Spinal cord (tissue), 10 donors: Measurements from ENCODE around the gene WASF3. TPM values are rescaled to one million over a fixed set of nuclear protein-coding genes. Genes with fewer than 3 reads are reported as not detected.

Experiments
- DNase-seq, 6 donors: peaks; one replicate each; pipeline versions ENCODE4 v3.0.0 to v3.0.0-alpha.2; 2013 to 2015; ENCODE audit warnings: low spot score in 6 of 6, low read depth in 4 of 6
- H3K27ac ChIP-seq: one replicate; pipeline ENCODE4 v1.5.1; 2013; ENCODE audit warnings: low read depth, low read length, control low read depth
- H3K27me3 ChIP-seq: one replicate; pipeline ENCODE4 v1.6.1; 2013; ENCODE audit warnings: low read length; ENCODE audit not compliant: control insufficient read depth, insufficient read depth
- H3K36me3 ChIP-seq: one replicate; pipeline ENCODE4 v1.6.1; 2013; ENCODE audit warnings: low read length; ENCODE audit not compliant: control insufficient read depth, insufficient read depth
- H3K4me1 ChIP-seq: one replicate; pipeline ENCODE4 v1.6.1; 2013; ENCODE audit warnings: low read length; ENCODE audit not compliant: control insufficient read depth, insufficient read depth
- H3K4me3 ChIP-seq: one replicate; pipeline ENCODE4 v1.5.1; 2013; ENCODE audit warnings: low read depth, low read length, control low read depth
- H3K9me3 ChIP-seq: one replicate; pipeline ENCODE4 v1.6.1; 2013; ENCODE audit warnings: low read length; ENCODE audit not compliant: control insufficient read depth, insufficient read depth
- WGBS: methylation state at CpG from one replicate; pipeline ENCODE4 v1.1.5; 2013; ENCODE audit warnings: missing lambda C conversion rate; ENCODE audit not compliant: insufficient coverage; 5-methylcytosine and 5-hydroxymethylcytosine counted together
- polyA plus RNA-seq, 2 donors: library from polyadenylated mRNA; unstranded; fragments of 120-200 nt; gene quantifications; one replicate each; pipeline ENCODE4 v1.2.1, GENCODE V29; 2013; ENCODE audit not compliant: insufficient read length in 2 of 2
- total RNA-seq, 2 donors: library from RNA; depleted of rRNA in 1 of 2; stranded (reverse); fragments of 120-200 nt in 1 of 2; fragments of >200 nt in 1 of 2; gene quantifications; one replicate each; pipeline versions ENCODE4 v1.2.3 to v1.2.4, GENCODE V29; 2013 to 2014
- donor health status: healthy.

The WASF3 gene
- total and polyA plus RNA-seq, 4 donors = 19.5 to 68.8 (median 53.0) TPM

GRCh38 chr13:26594363-26594762, 36.9 kb downstream of the WASF3 start:
- H3K27me3 ChIP-seq = no peaks in the 10 kb centered on the region
- 96% methylated on average over 8 of the region's 8 CpGs for WGBS
- no peak for DNase-seq
- H3K4me1 ChIP-seq = no peaks in the 10 kb centered on the region
- H3K9me3 ChIP-seq = peaks cover 4% of the 10 kb centered on the region
- no peak overlapping the region for H3K27ac ChIP-seq
- H3K36me3 ChIP-seq = no peaks in the 10 kb centered on the region
- H3K4me3 ChIP-seq = no peak overlapping the region

- Histone ChIP-seq H3K27me3 (no peaks in the 10 kb centered on the region), H3K4me1 (no peaks in the 10 kb centered on the region), H3K9me3 (peaks cover 4% of the 10 kb centered on the region), H3K36me3 (no peaks in the 10 kb centered on the region), H3K27ac (no peak overlapping the region), H3K4me3 (no peak overlapping the region)
- WGBS = 100% methylated on average over 1 of the region's 2 CpGs
- no peak for DNase-seq
Observed at GRCh38 chr13:26596458-26596857, 39.0 kb downstream of the WASF3 start.

- no peak overlapping the region for H3K27ac ChIP-seq
- no peak for DNase-seq
- no peak overlapping the region for H3K4me3 ChIP-seq
- no peaks in the 10 kb centered on the region for H3K4me1 ChIP-seq
- H3K27me3 ChIP-seq = no peaks in the 10 kb centered on the region
- no CpG with 5 or more reads among the region's 1 CpG for WGBS
- peaks cover 4% of the 10 kb centered on the region for H3K9me3 ChIP-seq
- H3K36me3 ChIP-seq = no peaks in the 10 kb centered on the region
Observed at GRCh38 chr13:26599403-26599802, 41.9 kb downstream of the WASF3 start.

GRCh38 chr13:26599860-26600259, 42.4 kb downstream of the WASF3 start:
- Histone ChIP-seq H3K4me1 (peaks cover 1% of the 10 kb centered on the region), H3K36me3 (no peaks in the 10 kb centered on the region), H3K27me3 (no peaks in the 10 kb centered on the region), H3K9me3 (peaks cover 4% of the 10 kb centered on the region), H3K4me3 (no peak overlapping the region), H3K27ac (no peak overlapping the region)
- WGBS = no CpG with 5 or more reads among the region's 1 CpG
- DNase-seq = no peak

GRCh38 chr13:26600343-26600742, 42.9 kb downstream of the WASF3 start:
- peaks cover 3% of the 10 kb centered on the region for H3K4me1 ChIP-seq
- WGBS = no CpG with 5 or more reads among the region's 1 CpG
- no peaks in the 10 kb centered on the region for H3K27me3 ChIP-seq
- no peak overlapping the region for H3K4me3 ChIP-seq
- no peak for DNase-seq
- H3K27ac ChIP-seq = no peak overlapping the region
- peaks cover 2% of the 10 kb centered on the region for H3K9me3 ChIP-seq
- H3K36me3 ChIP-seq = no peaks in the 10 kb centered on the region

- H3K27me3 ChIP-seq = no peaks in the 10 kb centered on the region
- H3K27ac ChIP-seq = no peak overlapping the region
- DNase-seq = peak in 1 of 6 donors; percentile 39
- H3K9me3 ChIP-seq = no peaks in the 10 kb centered on the region
- WGBS = no CpG with 5 or more reads among the region's 2 CpGs
- H3K4me3 ChIP-seq = no peak overlapping the region
- no peaks in the 10 kb centered on the region for H3K36me3 ChIP-seq
- H3K4me1 ChIP-seq = peaks cover 3% of the 10 kb centered on the region
Observed at GRCh38 chr13:26601669-26602068, 44.2 kb downstream of the WASF3 start.

- Histone ChIP-seq H3K9me3 (no peaks in the 10 kb centered on the region), H3K27ac (no peak overlapping the region), H3K36me3 (no peaks in the 10 kb centered on the region), H3K27me3 (no peaks in the 10 kb centered on the region), H3K4me3 (no peak overlapping the region), H3K4me1 (peaks cover 3% of the 10 kb centered on the region)
- WGBS = 100% methylated on average over 1 of the region's 3 CpGs
- DNase-seq = no peak
Observed at GRCh38 chr13:26602783-26603182, 45.3 kb downstream of the WASF3 start.

- H3K36me3 ChIP-seq = no peaks in the 10 kb centered on the region
- H3K4me3 ChIP-seq = no peak overlapping the region
- H3K9me3 ChIP-seq = no peaks in the 10 kb centered on the region
- no peak overlapping the region for H3K27ac ChIP-seq
- peaks cover 3% of the 10 kb centered on the region for H3K4me1 ChIP-seq
- 58% methylated on average over 3 of the region's 3 CpGs for WGBS
- no peaks in the 10 kb centered on the region for H3K27me3 ChIP-seq
- no peak for DNase-seq
Observed at GRCh38 chr13:26604784-26605545, 47.5 kb downstream of the WASF3 start.

- no peak overlapping the region for H3K27ac ChIP-seq
- no peak overlapping the region for H3K4me3 ChIP-seq
- no peaks in the 10 kb centered on the region for H3K36me3 ChIP-seq
- no peak for DNase-seq
- H3K27me3 ChIP-seq = no peaks in the 10 kb centered on the region
- no peaks in the 10 kb centered on the region for H3K9me3 ChIP-seq
- H3K4me1 ChIP-seq = peaks cover 3% of the 10 kb centered on the region
- WGBS = no CpG with 5 or more reads among the region's 2 CpGs
Observed at GRCh38 chr13:26605845-26606244, 48.4 kb downstream of the WASF3 start.

GRCh38 chr13:26606631-26607030, 49.1 kb downstream of the WASF3 start:
- no peak for DNase-seq
- no peak overlapping the region for H3K4me3 ChIP-seq
- no peaks in the 10 kb centered on the region for H3K9me3 ChIP-seq
- no peaks in the 10 kb centered on the region for H3K36me3 ChIP-seq
- 0% methylated on average over 1 of the region's 4 CpGs for WGBS
- no peak overlapping the region for H3K27ac ChIP-seq
- H3K4me1 ChIP-seq = peaks cover 3% of the 10 kb centered on the region
- no peaks in the 10 kb centered on the region for H3K27me3 ChIP-seq
